NT2/D1 (cell line): ENCODE results near the gene TBC1D25.

Source experiments
- SUZ12 ChIP-seq: IDR thresholded peaks from 2 replicates; pipeline ENCODE4 v1.6.1; 2011; ENCODE audit not compliant: insufficient read length, insufficient read depth; ENCODE audit errors: extremely low read depth
- YY1 ChIP-seq: IDR thresholded peaks from 2 replicates; pipeline ENCODE4 v1.6.1; 2011; ENCODE audit not compliant: insufficient read length, insufficient read depth
- ZNF274 ChIP-seq: IDR thresholded peaks from 2 replicates; pipeline ENCODE4 v1.6.1; 2011; ENCODE audit warnings: mild to moderate bottlenecking, low read depth, low read length

DNA sequence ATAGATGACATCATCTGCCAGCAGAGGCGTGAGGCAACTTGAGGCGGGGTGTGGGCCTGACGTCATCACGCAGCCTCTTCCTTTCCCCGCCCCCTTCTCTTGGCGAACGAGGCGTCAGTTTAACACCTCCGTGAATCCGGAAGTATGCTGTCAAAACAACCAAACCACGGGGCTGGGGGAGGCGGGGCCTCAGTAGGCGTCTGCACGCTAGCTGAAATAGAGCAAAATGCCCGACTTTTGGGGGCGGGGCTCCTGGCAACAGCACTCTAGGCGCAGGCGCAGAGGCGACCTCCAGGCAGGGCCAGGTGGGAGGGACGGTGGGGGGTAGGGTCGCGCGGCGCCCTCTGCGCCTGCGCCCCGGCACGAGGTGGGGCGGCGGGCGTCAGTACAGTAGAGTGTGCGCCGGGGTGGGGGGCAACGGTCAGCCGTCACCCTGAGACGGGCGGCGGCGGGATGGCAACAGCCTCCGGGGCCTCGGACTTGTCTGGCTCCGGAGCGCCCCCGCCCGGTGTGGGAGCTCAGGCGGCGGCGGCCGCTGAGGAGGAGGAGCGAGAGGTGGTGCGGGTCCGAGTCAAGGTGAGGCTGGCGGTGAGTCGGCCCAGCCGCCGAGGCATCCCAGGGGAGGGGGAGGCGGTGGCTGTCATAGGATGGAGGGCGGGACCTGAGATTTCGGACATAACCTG lies at the start of gene TBC1D25:
- no peak for TF ChIP-seq YY1
- no peak for TF ChIP-seq ZNF274
- TF ChIP-seq SUZ12, result no peak
